H1 (cell line): Measurements from ENCODE around the gene ZNF423.

ENCODE experiments used
- CHD2 ChIP-seq: IDR thresholded peaks from 2 replicates; pipeline ENCODE4 v1.6.1; 2012; ENCODE audit warnings: low read length, improper control_type of control experiment
- CHD7 ChIP-seq: fragments of 300-600 bp; sonication (generic); IDR thresholded peaks from 2 replicates; pipeline ENCODE4 v1.7.1; 2012; ENCODE audit warnings: low read length, moderate library complexity, mild to moderate bottlenecking, inconsistent platforms; ENCODE audit not compliant: insufficient replicate concordance
- CTCF ChIP-seq, 3 experiments: IDR thresholded peaks; 1 replicate in 2 of 3; 2 replicates in 1 of 3; pipeline versions ENCODE4 v1.5.1 to v1.6.1; 2011; ENCODE audit warnings: low read length in 3 of 3, mild to moderate bottlenecking in 3 of 3, inconsistent platforms in 2 of 3, low read depth in 1 of 3, moderate library complexity in 1 of 3; ENCODE audit not compliant: insufficient read depth in 1 of 3; ENCODE audit errors: control extremely low read depth in 1 of 3
- EZH2 ChIP-seq: fragments of 200-600 bp; sonication (generic); IDR thresholded peaks from 2 replicates; pipeline ENCODE4 v1.7.1; 2012; ENCODE audit warnings: low read depth, mild to moderate bottlenecking, moderate library complexity, low read length, inconsistent platforms; ENCODE audit not compliant: severe bottlenecking
- RFX5 ChIP-seq: IDR thresholded peaks from 2 replicates; pipeline ENCODE4 v1.6.1; 2011; ENCODE audit warnings: low read depth, low read length, improper control_type of control experiment, borderline replicate concordance

GRCh38 chr16:49469311-49469670 lies 386.6 kb downstream of the ZNF423 start:
- TF ChIP-seq CHD2 (no peak), CTCF (IDR thresholded peaks at IDR 0.05; ENCODE audit: control extremely low read depth in 1 of 3, insufficient read depth in 1 of 3, low read depth in 1 of 3, low read length in 3 of 3) (no peak), RFX5 (no peak), CHD7 (no peak), EZH2 (no peak)
